ENCODE results near the gene HHAT. TPM values are rescaled to one million over a fixed set of nuclear protein-coding genes. Genes with fewer than 3 reads are reported as not detected.

HHAT gene
- total and polyA plus RNA-seq, 2 of the 4 experiments (the other 2 are of a cell fraction), result 1.7 to 2.5 TPM

GRCh38 chr1:210415846-210416448 is 87.2 kb downstream of the HHAT start:
- TF ChIP-seq RCOR1 (IDR thresholded peaks at IDR 0.05; ENCODE audit: insufficient replicate concordance, low read length) (no peak), CTCF (conservative IDR thresholded peaks at IDR 0.05; ENCODE audit: low read depth, low read length) (0 out of 2 replicates have a peak, but pooled peaks have one; percentile 20)
- CTCF ChIA-PET, result interaction anchor here (0.7 to 2.6 kb wide), 7 partner anchors 12 to 718 kb away, joined by 3 to 14 read pairs (median 8); partner anchors contain the start of gene KCNH1
- ATAC-seq (ENCODE audit: low read depth), result peak; percentile 42; the same call in 1 of the 2 replicates
- DNase-seq, result no peak
- Histone ChIP-seq H3K4me3 (ENCODE audit: insufficient read depth, low read depth, low read length) (no peak overlapping the region), H2AK5ac (ENCODE audit: low read depth, low read length) (no peak overlapping the region; the same call in 1 of the 2 replicates), H3K27ac (ENCODE audit: insufficient read depth, low read length) (no peak overlapping the region), H3K56ac (ENCODE audit: extremely low read depth, insufficient read depth, low read length) (no peak overlapping the region), H2AFZ (replicated peaks; ENCODE audit: low read length, poor library complexity) (peak overlapping the region; percentile 59), H2BK15ac (ENCODE audit: low read depth, low read length) (0 out of 3 replicates have a peak overlapping the region, but pooled peaks have one; percentile 75), H2BK120ac (ENCODE audit: low read depth, low read length) (no peak overlapping the region), H2BK5ac (ENCODE audit: low read depth, low read length, poor library complexity, severe bottlenecking) (no peak overlapping the region), H2AK9ac (replicated peaks; ENCODE audit: low read depth, low read length, poor library complexity) (no peak overlapping the region), H2BK20ac (ENCODE audit: low read depth, low read length) (no peak overlapping the region), H3K4me1 (ENCODE audit: control insufficient read depth, insufficient read depth, low read length) (no peaks in the 10 kb centered on the region), H4K20me1 (ENCODE audit: insufficient read depth, low read length) (no peaks in the 10 kb centered on the region), H3K27me3 (ENCODE audit: control insufficient read depth, insufficient read depth, low read length) (no peaks in the 10 kb centered on the region), H3K9me1 (ENCODE audit: insufficient read depth, low read length) (no peaks in the 10 kb centered on the region; the same call in 1 of the 2 replicates), H4K8ac (ENCODE audit: low read depth in 2 of 2, low read length in 2 of 2) (no peak overlapping the region), H4K5ac (ENCODE audit: low read depth, low read length) (no peak overlapping the region), H3K14ac (replicated peaks; ENCODE audit: low read depth, low read length) (no peak overlapping the region), H3K4me2 (ENCODE audit: low read depth, low read length) (no peak overlapping the region), H3K9me3 (ENCODE audit: control insufficient read depth, insufficient read depth, low read length) (no peaks in the 10 kb centered on the region), H3K23ac (ENCODE audit: low read depth, low read length) (no peak overlapping the region), H3K79me1 (ENCODE audit: low read depth in 1 of 2, low read length in 2 of 2) (no peaks in the 10 kb centered on the region), H4K91ac (ENCODE audit: insufficient read depth, low read depth, low read length) (no peak overlapping the region), H3K4ac (ENCODE audit: low read depth, low read length) (no peak overlapping the region), H3K18ac (ENCODE audit: low read depth, low read length) (no peak overlapping the region), H3K36me3 (ENCODE audit: control insufficient read depth, insufficient read depth, low read length) (no peaks in the 10 kb centered on the region), H3K9ac (ENCODE audit: low read depth, low read length) (no peak overlapping the region)
- POLR2A ChIA-PET (ENCODE audit: unreplicated experiment), result interaction anchor here (1.0 kb wide), 1 partner anchor 25 kb away, joined by 3 read pairs; no protein-coding TSS in a partner anchor
- in situ Hi-C loops (cut with MboI; ENCODE audit: low sequenced_read_pairs) (loop anchor here (25.0 kb wide), 1 partner anchor 171 kb away; no protein-coding TSS in a partner anchor), intact Hi-C loops (cut with micrococcal nuclease) (no loop called here), dilution Hi-C loops (cut with HindIII; ENCODE audit: low sequenced_read_pairs, unreplicated experiment) (no loop called here)
- no TSS peak for BruUV-seq (replicated peaks)
- 100% methylated on average over 2 of the region's 9 CpGs; no CpG with 5 or more reads in 1 of the 2 experiments for WGBS, 2 experiments (ENCODE audit: extremely low coverage in 2 of 2, insufficient read length in 1 of 2)
